Activated CD4-positive, alpha-beta T cell treated with anti-CD3 and anti-CD28 coated beads, Interleukin-2, amount 10 ng/mL, durations not matched to agents 24 days and 14 days (primary cell): Measurements from ENCODE around the gene NFATC2. TPM values are rescaled to one million over a fixed set of nuclear protein-coding genes. Genes with fewer than 3 reads are reported as not detected.

Source experiments
- DNase-seq: peaks from one replicate; pipeline ENCODE4 v3.0.0; 2022
- H3K27ac Mint-ChIP-seq: one replicate; pipeline ENCODE4 v1.8.0; 2022; ENCODE audit warnings: mild to moderate bottlenecking, mixed read lengths
- H3K27me3 Mint-ChIP-seq: one replicate; pipeline ENCODE4 v1.8.0; 2022; ENCODE audit warnings: mixed read lengths
- H3K36me3 Mint-ChIP-seq: one replicate; pipeline ENCODE4 v1.8.0; 2022; ENCODE audit warnings: low read depth, mild to moderate bottlenecking, mixed read lengths
- H3K4me1 Mint-ChIP-seq: one replicate; pipeline ENCODE4 v1.8.0; 2021; ENCODE audit warnings: mixed read lengths
- H3K4me3 Mint-ChIP-seq: one replicate; pipeline ENCODE4 v1.8.0; 2022; ENCODE audit warnings: mild to moderate bottlenecking, moderate library complexity, mixed read lengths
- H3K9me3 Mint-ChIP-seq: one replicate; pipeline ENCODE4 v1.8.0; 2021; ENCODE audit warnings: mixed read lengths
- intact Hi-C: fragments of 100-400 bp; cut with micrococcal nuclease; formaldehyde crosslinking; loops from one replicate; pipeline ENCODE4 v1.15.1; 2023
- total RNA-seq: library from RNA; stranded (reverse); gene quantifications from 2 replicates; pipeline ENCODE4 v1.2.3, GENCODE V29; 2022

The NFATC2 gene
- total RNA-seq, 1 donor from 2014 or later: 65.0 TPM

DNA sequence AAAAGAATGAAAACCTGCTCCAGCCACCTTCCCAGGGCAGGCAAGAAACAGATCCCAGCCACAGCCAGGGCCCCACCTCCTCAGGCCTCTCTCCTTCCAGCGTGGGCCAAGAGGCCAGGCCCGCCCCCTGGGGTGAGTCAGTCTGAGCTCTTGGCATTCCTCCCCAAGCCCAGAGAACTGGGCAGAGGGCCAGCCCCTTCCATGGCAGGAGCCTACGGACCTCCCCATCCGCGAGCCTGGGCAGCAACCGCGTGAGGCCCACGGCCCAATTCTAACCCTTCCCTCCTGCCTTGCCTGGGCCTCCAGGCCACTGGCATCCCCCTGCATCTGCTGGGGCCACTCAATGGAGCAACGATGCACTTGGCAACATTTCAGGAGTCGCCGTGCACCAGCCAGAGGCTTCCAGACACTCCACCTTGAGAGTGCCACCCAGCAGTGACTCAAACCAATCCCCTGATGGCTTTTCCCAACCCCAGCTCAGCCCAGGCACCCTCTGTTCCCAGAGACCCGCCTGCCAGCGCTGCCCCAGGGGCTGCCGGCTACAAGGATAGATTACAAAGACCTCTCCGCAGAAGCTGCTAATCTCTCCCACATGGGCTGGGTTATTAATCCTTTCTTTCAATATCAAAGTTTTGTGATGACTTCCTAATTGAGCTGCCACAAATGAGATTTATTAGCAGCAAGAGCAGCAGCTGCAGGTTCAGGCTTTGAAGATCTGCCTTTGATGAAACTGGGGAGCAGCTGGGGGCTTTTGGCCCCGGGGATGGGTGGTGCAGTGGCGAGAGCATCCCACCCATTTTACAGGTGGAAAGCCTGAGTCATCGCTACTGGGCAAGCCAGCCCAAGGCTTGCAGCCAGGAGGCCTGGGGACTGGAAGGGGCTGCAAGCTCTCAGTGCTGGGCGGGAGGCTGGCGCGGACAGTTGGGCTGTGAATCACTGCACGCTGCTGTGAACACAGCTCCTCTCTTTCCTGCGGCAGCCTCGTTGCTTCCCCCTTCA, 85.7 kb downstream of the NFATC2 start:
- intact Hi-C loops: no loop called here
- H3K27ac Mint-ChIP-seq: peak overlapping the region; percentile 37

DNA sequence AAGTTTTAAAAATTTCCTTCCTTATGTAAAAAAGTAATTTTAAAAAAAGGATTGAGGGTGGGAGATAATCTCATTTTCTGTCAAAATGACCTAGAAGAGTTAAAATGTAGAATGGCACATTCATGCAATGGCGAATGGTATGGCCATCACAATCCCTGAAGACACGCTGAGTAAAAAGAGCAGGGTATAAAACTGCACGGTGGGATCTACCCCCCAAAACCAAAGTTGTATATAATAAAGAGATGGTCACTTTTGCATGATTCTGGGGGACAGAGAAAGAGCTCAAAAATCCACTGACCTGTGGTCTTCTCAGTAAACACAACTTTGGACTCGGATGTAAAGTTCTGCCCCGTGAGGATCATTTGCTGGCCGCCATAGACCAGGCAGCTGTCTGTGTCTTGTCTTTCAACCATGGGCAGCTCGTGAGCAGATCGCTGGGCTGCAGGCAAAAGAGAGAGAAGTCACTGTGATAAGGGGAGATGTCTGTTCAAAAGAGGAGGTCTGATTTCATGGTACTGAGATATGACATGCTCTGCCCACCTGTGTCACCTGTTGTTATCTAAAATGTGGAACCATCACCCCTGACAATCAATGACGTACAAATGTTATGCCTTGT, 88.2 kb downstream of the NFATC2 start:
- intact Hi-C loops: no loop called here

More for the DNA sequence above, 85.7 kb downstream of the NFATC2 start:
- Mint-ChIP-seq H3K4me3 (no peak overlapping the region), H3K9me3 (peaks cover 3% of the 10 kb centered on the region), H3K4me1 (peaks cover 24% of the 10 kb centered on the region), H3K36me3 (peaks cover 75% of the 10 kb centered on the region), H3K27me3 (no peaks in the 10 kb centered on the region)
- DNase-seq: no peak

DNA sequence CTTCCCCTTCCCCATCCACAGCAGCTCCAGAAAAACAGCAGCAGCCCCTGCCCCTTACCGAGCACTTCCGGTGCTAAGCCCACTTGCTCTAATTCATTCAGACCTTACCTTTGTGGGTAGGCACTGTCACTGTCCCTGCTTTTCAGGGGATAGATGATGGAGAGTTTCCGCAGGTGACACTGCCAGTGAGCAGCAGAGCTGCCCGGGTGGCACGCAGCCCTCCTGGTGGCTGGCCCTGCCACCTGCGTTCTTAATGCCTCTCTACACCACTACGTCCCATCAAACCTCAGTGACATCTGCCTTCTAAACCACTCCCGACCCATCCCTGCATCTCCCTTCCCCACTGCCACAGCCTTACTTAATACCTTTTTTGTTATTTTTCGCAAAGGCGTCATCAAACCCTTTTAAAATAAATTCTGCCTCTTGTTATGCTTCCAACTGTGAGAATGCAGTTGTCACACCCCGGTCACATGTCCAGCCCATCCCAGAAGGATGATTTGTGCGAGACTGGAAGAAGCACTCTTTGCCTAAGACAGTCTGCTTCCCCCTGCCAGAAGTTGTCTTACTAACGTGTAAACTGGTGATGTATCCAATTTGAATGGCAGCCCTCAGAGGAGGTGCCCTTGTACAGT, 89.7 kb downstream of the NFATC2 start:
- peaks cover 24% of the 10 kb centered on the region for H3K4me1 Mint-ChIP-seq
- intact Hi-C loops: no loop called here
- peaks cover 69% of the 10 kb centered on the region for H3K36me3 Mint-ChIP-seq
- no peak overlapping the region for H3K4me3 Mint-ChIP-seq
- H3K27ac Mint-ChIP-seq: peak overlapping the region; percentile 15
- peaks cover 3% of the 10 kb centered on the region for H3K9me3 Mint-ChIP-seq
- H3K27me3 Mint-ChIP-seq: no peaks in the 10 kb centered on the region
- no peak for DNase-seq

More for the DNA sequence above, 88.2 kb downstream of the NFATC2 start:
- Mint-ChIP-seq H3K4me1 (peaks cover 23% of the 10 kb centered on the region), H3K4me3 (no peak overlapping the region), H3K9me3 (peaks cover 3% of the 10 kb centered on the region), H3K27me3 (no peaks in the 10 kb centered on the region), H3K36me3 (peaks cover 67% of the 10 kb centered on the region), H3K27ac (no peak overlapping the region)
- DNase-seq: no peak

DNA sequence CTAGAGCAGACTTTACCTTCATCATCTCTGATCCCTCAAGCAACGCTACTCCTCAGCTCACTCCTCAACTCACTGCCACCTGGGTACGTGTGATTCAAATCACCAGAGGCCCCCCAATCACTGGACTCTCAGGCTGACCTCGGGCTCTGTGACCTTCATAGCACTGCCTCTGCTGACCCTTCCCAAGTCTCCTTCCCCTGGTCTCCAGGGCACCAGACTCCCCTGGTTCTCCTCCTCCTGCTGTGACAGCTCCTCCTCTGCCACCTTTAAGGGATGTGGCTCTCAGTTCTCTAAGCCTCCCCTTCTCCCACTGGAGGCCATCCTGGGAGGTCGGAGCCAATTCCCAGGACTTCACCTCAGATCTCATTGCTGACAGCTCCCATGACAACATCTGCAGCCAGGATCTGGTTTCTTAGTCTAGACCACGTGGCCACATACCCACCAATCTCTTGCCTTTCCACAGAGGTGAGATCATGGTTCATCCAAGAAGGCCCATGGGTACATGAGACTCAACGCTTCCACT, 90.4 kb downstream of the NFATC2 start:
- H3K27ac Mint-ChIP-seq: peak overlapping the region; percentile 15
- H3K36me3 Mint-ChIP-seq: peaks cover 71% of the 10 kb centered on the region
- H3K4me3 Mint-ChIP-seq: no peak overlapping the region
- peaks cover 3% of the 10 kb centered on the region for H3K9me3 Mint-ChIP-seq
- intact Hi-C loops: no loop called here
- peaks cover 28% of the 10 kb centered on the region for H3K4me1 Mint-ChIP-seq
- DNase-seq: no peak
- no peaks in the 10 kb centered on the region for H3K27me3 Mint-ChIP-seq

DNA sequence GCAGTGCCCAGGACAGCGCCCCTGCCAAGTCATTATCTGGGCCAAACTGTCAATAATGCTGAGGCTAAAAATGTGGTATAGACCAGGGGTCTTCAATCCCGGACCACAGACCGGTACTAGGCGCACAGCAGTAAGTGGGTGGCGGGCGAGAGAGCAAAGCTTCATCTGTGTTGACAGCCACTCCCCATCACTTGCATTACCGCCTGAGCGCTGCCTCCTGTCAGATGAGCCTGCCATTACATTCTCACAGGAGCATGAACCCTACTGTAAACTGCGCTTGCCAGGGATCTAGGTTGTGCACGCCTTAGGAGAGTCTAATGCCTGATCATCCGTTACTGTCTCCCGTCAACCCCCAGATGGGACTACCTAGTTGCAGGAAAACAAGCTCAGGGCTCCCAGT, 91.0 kb downstream of the NFATC2 start:
- intact Hi-C loops: no loop called here
- peaks cover 3% of the 10 kb centered on the region for H3K9me3 Mint-ChIP-seq
- DNase-seq: no peak
- no peaks in the 10 kb centered on the region for H3K27me3 Mint-ChIP-seq
- H3K27ac Mint-ChIP-seq: peak overlapping the region; percentile 13
- H3K36me3 Mint-ChIP-seq: peaks cover 70% of the 10 kb centered on the region
- H3K4me1 Mint-ChIP-seq: peaks cover 28% of the 10 kb centered on the region
- H3K4me3 Mint-ChIP-seq: no peak overlapping the region

DNA sequence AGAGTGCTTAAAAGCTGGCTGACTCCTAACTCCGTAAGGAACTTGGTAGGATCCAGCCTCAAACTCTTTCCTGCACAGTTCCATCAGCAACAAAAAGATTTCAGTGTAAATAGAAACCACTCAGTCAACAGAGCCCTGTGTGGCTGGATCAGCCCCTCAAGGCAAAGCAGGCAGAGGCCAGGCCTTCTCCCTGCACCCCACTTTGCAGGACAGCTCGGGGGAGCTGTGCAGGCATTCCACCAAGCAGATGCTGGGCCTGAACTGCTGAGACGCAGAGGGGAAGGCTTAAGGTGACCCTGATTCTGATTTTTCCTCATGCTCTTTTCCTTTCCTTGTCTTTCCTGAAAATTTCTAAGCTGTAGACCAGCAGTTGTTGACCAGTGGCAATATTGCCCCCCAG, 91.5 kb downstream of the NFATC2 start:
- H3K36me3 Mint-ChIP-seq: peaks cover 68% of the 10 kb centered on the region
- H3K4me1 Mint-ChIP-seq: peaks cover 31% of the 10 kb centered on the region
- DNase-seq: no peak
- no peak overlapping the region for H3K4me3 Mint-ChIP-seq
- peaks cover 3% of the 10 kb centered on the region for H3K9me3 Mint-ChIP-seq
- intact Hi-C loops: no loop called here
- H3K27me3 Mint-ChIP-seq: no peaks in the 10 kb centered on the region
- H3K27ac Mint-ChIP-seq: no peak overlapping the region

DNA sequence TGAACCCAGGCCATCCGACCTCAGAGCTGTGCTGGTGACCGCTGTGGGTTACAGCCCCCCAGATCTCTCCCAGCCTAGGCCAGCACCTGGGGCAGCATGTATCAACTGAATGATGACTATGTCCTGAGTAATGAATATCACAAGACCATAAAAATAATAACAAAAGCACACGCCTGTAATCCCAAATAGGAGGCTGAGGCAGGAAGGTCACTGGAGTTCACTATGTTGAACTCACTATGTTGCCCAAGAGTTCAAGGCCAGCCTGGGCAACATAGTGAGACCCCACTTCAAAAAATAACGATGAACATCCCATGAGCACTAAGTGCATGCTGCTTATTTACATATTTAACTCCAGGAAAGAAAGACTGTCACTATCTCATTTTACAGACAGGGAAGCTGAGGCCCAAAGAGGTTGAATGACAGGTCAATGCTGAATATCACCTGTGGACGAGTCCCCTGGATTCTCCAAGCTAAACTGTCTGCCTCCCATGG, 92.3 kb downstream of the NFATC2 start:
- Mint-ChIP-seq H3K4me1 (peaks cover 29% of the 10 kb centered on the region), H3K9me3 (peaks cover 3% of the 10 kb centered on the region), H3K27me3 (no peaks in the 10 kb centered on the region), H3K36me3 (peaks cover 69% of the 10 kb centered on the region), H3K27ac (no peak overlapping the region), H3K4me3 (no peak overlapping the region)
- intact Hi-C loops: no loop called here
- no peak for DNase-seq

DNA sequence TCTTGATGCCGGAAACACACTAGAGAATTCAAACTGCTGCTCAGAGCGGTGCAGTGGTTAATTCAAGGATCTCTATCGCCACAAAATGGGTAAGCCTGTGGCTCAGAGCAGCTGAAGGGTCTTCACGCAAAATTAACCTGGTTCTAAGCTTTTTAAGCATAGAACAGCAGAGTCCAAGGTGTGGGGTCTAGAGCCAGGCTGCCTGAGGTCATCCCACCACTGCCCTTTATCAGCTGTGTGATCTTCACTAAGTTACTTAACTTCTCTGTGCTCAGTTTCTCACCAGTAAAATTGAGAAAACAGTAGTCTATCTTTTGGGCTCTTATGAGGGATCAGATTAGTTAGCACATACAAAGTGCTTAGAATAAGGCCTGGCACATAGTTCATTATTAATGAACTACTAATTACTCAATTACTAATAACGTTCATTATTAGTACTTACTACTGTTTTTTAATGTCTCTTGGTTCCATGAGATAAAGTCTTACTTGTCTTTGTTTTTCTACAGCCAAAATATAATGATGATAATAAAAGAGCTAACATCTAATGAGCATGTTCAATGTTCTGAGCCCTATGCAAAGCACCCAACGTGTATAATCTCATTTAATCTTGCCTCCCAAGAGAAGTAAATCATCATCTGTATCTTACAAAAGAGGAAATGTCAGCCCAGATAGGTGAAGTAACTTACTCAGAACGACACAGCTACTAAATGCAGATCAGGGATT, 92.9 kb downstream of the NFATC2 start:
- Mint-ChIP-seq H3K4me3 (no peak overlapping the region), H3K27ac (no peak overlapping the region), H3K4me1 (peaks cover 33% of the 10 kb centered on the region), H3K27me3 (no peaks in the 10 kb centered on the region), H3K36me3 (peaks cover 69% of the 10 kb centered on the region), H3K9me3 (peaks cover 3% of the 10 kb centered on the region)
- intact Hi-C loops: no loop called here
- DNase-seq: no peak

DNA sequence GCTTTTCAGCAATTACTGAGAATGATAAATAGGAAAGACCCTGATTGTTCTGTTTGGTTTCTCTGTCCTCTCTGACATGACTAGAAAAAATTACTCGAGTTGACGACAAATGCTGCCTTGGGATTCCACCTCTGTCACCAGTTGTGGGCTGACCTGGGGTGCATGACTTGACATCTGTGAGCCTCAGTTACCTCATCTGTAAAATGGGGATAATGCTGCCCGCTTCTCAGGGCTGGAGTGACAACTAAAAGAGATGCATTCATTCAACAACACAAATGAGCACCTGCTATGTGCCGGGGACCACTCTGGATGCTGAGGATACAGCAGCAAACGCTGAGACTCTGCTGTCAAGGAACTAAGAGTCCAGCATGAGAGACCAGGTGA, 94.8 kb downstream of the NFATC2 start:
- peaks cover 64% of the 10 kb centered on the region for H3K36me3 Mint-ChIP-seq
- H3K9me3 Mint-ChIP-seq: no peaks in the 10 kb centered on the region
- no peak for DNase-seq
- peaks cover 35% of the 10 kb centered on the region for H3K4me1 Mint-ChIP-seq
- no peak overlapping the region for H3K4me3 Mint-ChIP-seq
- intact Hi-C loops: no loop called here
- no peaks in the 10 kb centered on the region for H3K27me3 Mint-ChIP-seq
- H3K27ac Mint-ChIP-seq: peak overlapping the region; percentile 81

DNA sequence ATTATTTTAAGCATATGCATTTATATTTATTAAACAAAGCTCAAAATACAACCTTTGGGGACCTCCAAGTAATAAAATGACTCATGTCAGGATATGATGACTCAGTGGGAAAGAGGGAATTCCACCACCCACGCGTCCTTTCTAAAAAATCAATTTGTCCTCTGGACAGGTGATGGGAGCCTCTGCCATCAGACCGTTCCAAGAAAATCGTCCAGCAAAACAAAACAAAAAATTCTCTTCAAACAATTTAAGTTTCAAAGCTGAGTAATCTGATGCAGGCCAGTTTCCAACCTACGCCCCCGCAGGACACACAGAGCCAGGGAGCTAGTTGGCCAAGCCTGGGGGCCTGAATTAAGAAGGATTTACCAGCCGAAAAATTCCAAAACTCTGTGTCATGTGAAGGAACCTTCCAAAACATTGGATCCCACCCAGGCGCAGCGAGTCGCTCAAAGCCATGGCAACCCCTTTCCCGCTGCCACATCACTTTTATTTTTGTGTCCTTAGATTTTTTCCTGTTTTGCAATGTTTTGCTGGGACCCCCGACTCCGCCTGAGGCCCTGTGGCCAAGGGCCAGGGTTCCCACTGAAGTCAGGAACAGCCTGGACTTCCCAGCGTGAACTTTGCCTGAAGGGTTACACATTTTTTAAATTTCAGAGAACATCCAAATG, 95.3 kb downstream of the NFATC2 start:
- intact Hi-C loops: no loop called here
- Mint-ChIP-seq H3K36me3 (peaks cover 60% of the 10 kb centered on the region), H3K9me3 (no peaks in the 10 kb centered on the region), H3K27ac (no peak overlapping the region), H3K4me3 (no peak overlapping the region), H3K4me1 (peaks cover 31% of the 10 kb centered on the region), H3K27me3 (no peaks in the 10 kb centered on the region)
- no peak for DNase-seq

DNA sequence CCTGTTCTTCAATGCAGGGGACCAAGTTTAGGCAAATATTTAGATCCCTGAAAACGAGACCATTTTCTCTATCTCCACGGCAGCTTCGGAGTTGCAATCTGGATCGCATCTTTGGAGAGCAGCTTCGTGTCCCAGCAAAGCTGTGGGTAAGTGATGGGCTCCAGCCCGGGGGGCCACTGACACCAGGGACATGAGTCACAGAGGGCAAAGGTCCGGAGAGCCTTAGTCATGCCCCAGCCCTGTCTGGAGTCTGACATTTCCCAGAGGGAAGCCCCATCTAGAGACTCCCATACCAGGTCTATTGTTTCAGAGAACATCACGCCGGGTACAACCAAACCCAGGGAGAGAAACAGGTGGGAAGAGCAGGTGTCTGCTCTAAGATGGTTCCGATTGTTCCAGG, 95.9 kb downstream of the NFATC2 start:
- Mint-ChIP-seq H3K4me1 (peaks cover 30% of the 10 kb centered on the region), H3K9me3 (no peaks in the 10 kb centered on the region), H3K36me3 (peaks cover 59% of the 10 kb centered on the region), H3K27ac (peak overlapping the region; percentile 17), H3K27me3 (no peaks in the 10 kb centered on the region), H3K4me3 (no peak overlapping the region)
- no peak for DNase-seq
- intact Hi-C loops: no loop called here

DNA sequence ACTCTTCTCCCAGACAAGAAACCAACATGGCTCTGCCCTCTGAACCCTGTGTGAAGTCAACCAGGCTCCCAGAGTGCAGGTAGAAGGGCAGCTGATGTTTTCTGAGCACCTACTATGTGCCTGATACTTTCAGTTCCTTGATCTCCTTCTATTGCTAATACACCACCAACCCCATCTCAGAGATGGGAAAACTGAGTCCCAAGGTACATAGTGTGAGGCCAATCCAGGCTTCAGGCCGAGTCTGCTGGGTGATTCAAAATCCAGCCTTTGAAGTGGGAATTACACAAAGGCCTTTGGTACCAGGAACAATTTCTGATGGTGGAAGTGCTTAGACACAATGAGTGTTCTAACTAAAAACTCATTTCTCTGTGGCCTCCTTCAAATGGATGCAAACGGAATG, 96.3 kb downstream of the NFATC2 start:
- intact Hi-C loops: no loop called here
- peaks cover 28% of the 10 kb centered on the region for H3K4me1 Mint-ChIP-seq
- H3K4me3 Mint-ChIP-seq: no peak overlapping the region
- no peak overlapping the region for H3K27ac Mint-ChIP-seq
- H3K9me3 Mint-ChIP-seq: no peaks in the 10 kb centered on the region
- no peak for DNase-seq
- no peaks in the 10 kb centered on the region for H3K27me3 Mint-ChIP-seq
- peaks cover 58% of the 10 kb centered on the region for H3K36me3 Mint-ChIP-seq

DNA sequence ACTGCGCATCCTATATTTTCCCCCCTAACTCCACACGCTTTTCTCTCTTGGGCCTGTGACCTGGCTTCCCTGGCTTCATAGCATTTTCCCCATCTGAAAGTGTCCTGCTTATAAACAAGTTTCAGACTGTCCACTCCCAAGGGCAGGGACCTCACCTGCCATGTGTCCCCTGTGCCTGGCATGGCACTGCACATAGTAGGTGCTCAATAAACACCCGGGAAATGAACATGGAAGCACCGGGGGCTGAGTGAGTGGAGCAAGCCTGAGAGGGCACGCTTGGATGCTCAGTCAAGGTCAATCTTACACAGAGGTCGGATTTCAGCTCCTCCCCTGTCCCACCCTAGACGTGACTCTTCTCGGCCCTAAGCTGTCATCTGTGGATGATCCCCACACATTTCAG, 96.9 kb downstream of the NFATC2 start:
- Mint-ChIP-seq H3K4me1 (peaks cover 27% of the 10 kb centered on the region), H3K9me3 (no peaks in the 10 kb centered on the region), H3K27me3 (no peaks in the 10 kb centered on the region), H3K36me3 (peaks cover 60% of the 10 kb centered on the region), H3K4me3 (no peak overlapping the region), H3K27ac (peak overlapping the region; percentile 63)
- intact Hi-C loops: no loop called here
- DNase-seq: no peak
